HEK293 (cell line): Measurements from ENCODE around the gene STARD3.

Experiments used
- CTCF ChIA-PET: fragments of 350-600 bp; formaldehyde crosslinking; extraction: SDS; loops from one replicate; lab custom pipeline; 2021; ENCODE audit warnings: antibody characterized with exemption; lab: Yijun Ruan, JAX
- POLR2A ChIA-PET: fragments of 300-600 bp; formaldehyde crosslinking; extraction: SDS; loops from one replicate; lab custom pipeline; 2020; ENCODE audit warnings: antibody characterized with exemption, inconsistent platforms; lab: Yijun Ruan, JAX
- H3K27ac ChIP-seq: fragments of 200-500 bp; sonication (Bioruptor generic); 2 replicates; pipeline ENCODE4 v1.5.1; 2014; ENCODE audit warnings: low read depth, low read length, control low read depth, inconsistent platforms; ENCODE audit errors: extremely low read depth
- H3K36me3 ChIP-seq, 2 experiments: fragments of 200-500 bp in 1 of 2; sonication (Bioruptor generic) in 1 of 2; 1 replicate in 1 of 2; 2 replicates in 1 of 2; pipeline ENCODE4 v1.5.1; 2014 to 2017; ENCODE audit warnings: inconsistent platforms in 2 of 2, low read length in 2 of 2; ENCODE audit not compliant: control insufficient read depth in 2 of 2, insufficient read depth in 1 of 2
- H3K4me1 ChIP-seq: fragments of 200-500 bp; sonication (Bioruptor generic); 2 replicates; pipeline ENCODE4 v1.5.1; 2014; ENCODE audit warnings: mild to moderate bottlenecking, low read length, inconsistent platforms; ENCODE audit not compliant: control insufficient read depth, insufficient read depth
- H3K4me3 ChIP-seq: 2 replicates; pipeline ENCODE4 v1.5.1; 2011; ENCODE audit warnings: low read depth, mild to moderate bottlenecking, control low read depth, low read length, moderate library complexity
- H3K9me3 ChIP-seq: fragments of 200-500 bp; sonication (Bioruptor generic); 2 replicates; pipeline ENCODE4 v1.5.1; 2014; ENCODE audit warnings: low read depth, low read length, inconsistent platforms; ENCODE audit not compliant: control insufficient read depth, insufficient read depth
- GLIS1 ChIP-seq: fragments of 450-650 bp; formaldehyde crosslinking; IDR thresholded peaks from 2 replicates; pipeline ENCODE4 v1.5.1; 2016; ENCODE audit warnings: missing biosample characterization, missing genetic modification characterization
- GLIS2 ChIP-seq: fragments of 450-650 bp; formaldehyde crosslinking; IDR thresholded peaks from 2 replicates; pipeline ENCODE4 v1.5.1; 2016; ENCODE audit warnings: missing biosample characterization, missing genetic modification characterization
- IKZF3 ChIP-seq: fragments of 450-650 bp; IDR thresholded peaks from 2 replicates; pipeline ENCODE4 v1.5.0; 2018; ENCODE audit warnings: missing biosample characterization, mild to moderate bottlenecking, missing genetic modification characterization, moderate library complexity
- ZBTB17 ChIP-seq: fragments of 450-650 bp; formaldehyde crosslinking; IDR thresholded peaks from 2 replicates; pipeline ENCODE4 v1.5.1; 2016; ENCODE audit warnings: missing biosample characterization, missing genetic modification characterization
- ZBTB48 ChIP-seq: fragments of 450-650 bp; formaldehyde crosslinking; IDR thresholded peaks from 2 replicates; pipeline ENCODE4 v1.5.1; 2016; ENCODE audit warnings: missing biosample characterization, missing genetic modification characterization
- ZNF10 ChIP-seq: fragments of 450-650 bp; formaldehyde crosslinking; IDR thresholded peaks from 2 replicates; pipeline ENCODE4 v1.5.1; 2017; ENCODE audit warnings: missing biosample characterization, missing genetic modification characterization
- ZNF335 ChIP-seq: fragments of 450-650 bp; formaldehyde crosslinking; conservative IDR thresholded peaks from 2 replicates; pipeline ENCODE4 v1.5.1; 2016; ENCODE audit warnings: missing biosample characterization, missing genetic modification characterization
- ZNF394 ChIP-seq: fragments of 450-650 bp; formaldehyde crosslinking; IDR thresholded peaks from 2 replicates; pipeline ENCODE4 v1.5.1; 2016; ENCODE audit warnings: missing biosample characterization, missing genetic modification characterization, mild to moderate bottlenecking, moderate library complexity, borderline replicate concordance
- ZNF426 ChIP-seq: fragments of 450-650 bp; formaldehyde crosslinking; IDR thresholded peaks from 2 replicates; pipeline ENCODE4 v1.5.1; 2017; ENCODE audit warnings: missing biosample characterization, missing genetic modification characterization, mild to moderate bottlenecking, inconsistent platforms, moderate library complexity
- ZNF544 ChIP-seq: fragments of 450-650 bp; formaldehyde crosslinking; IDR thresholded peaks from 2 replicates; pipeline ENCODE4 v1.5.0; 2017; ENCODE audit warnings: missing biosample characterization, missing genetic modification characterization
- ZNF549 ChIP-seq: fragments of 450-650 bp; IDR thresholded peaks from 2 replicates; pipeline ENCODE4 v1.5.1; 2018; ENCODE audit warnings: missing biosample characterization, missing genetic modification characterization, mild to moderate bottlenecking, inconsistent platforms, moderate library complexity
- ZNF585B ChIP-seq: fragments of 450-650 bp; formaldehyde crosslinking; IDR thresholded peaks from 2 replicates; pipeline ENCODE4 v1.5.1; 2016; ENCODE audit warnings: missing biosample characterization, missing genetic modification characterization
- ZNF664 ChIP-seq: fragments of 450-650 bp; formaldehyde crosslinking; IDR thresholded peaks from 2 replicates; pipeline ENCODE4 v1.5.1; 2016; ENCODE audit warnings: missing biosample characterization, missing genetic modification characterization
- ZNF677 ChIP-seq: fragments of 450-650 bp; IDR thresholded peaks from 2 replicates; pipeline ENCODE4 v1.5.0; 2018; ENCODE audit warnings: missing biosample characterization, mild to moderate bottlenecking, missing genetic modification characterization, moderate library complexity
- TF ChIP-seq, protein P1 (sequence below): fragments of 450-650 bp; formaldehyde crosslinking; conservative IDR thresholded peaks from 2 replicates; pipeline ENCODE4 v1.5.1; 2016; ENCODE audit warnings: low read depth, missing biosample characterization, missing genetic modification characterization
- TF ChIP-seq, protein P2 (sequence below): fragments of 450-650 bp; formaldehyde crosslinking; IDR thresholded peaks from 2 replicates; pipeline ENCODE4 v1.5.1; 2016; ENCODE audit warnings: missing biosample characterization, missing genetic modification characterization
- TF ChIP-seq, protein P3 (sequence below): fragments of 450-650 bp; formaldehyde crosslinking; IDR thresholded peaks from 2 replicates; pipeline ENCODE4 v1.5.1; 2016; ENCODE audit warnings: missing biosample characterization, missing genetic modification characterization, borderline replicate concordance

STARD3 gene

DNA sequence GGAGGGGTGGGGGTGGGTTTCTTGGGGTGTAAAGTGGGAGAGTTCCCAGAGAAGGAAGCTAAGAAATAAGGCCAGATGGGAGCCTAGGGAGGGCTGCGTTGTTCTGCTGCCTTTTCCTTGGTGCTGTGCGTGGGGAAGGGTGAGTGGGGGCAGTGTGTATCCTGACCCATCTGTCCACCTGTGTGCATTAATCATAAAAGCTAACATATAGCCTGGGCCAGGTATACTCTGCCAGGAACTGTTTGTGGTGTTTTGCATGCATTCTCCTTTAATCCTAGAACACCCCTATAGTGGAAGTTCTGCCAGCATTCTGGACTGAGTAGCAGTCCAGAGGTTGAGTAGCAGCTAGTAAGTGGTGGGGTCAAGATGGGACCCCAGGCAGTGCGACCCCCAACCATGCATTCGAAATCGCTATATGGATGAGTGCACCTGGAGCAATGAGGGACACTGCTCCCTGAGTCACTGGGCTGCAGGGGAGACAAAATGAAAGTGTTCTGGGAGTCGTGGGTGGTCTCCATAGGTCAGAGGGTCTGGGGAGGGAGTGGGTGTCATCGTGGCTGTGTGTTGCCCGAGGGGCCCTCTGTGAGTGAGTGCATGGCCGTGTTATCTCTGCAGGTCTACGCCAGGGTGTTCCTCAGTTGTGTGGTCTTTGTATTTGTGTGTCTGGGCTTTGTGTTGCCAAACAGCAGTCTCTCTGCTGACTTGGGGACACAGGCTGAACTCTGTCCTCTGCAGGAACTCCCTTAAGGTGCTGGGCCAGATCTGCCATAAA is 64.3 kb downstream of the STARD3 start (continued):
- TF ChIP-seq ZNF585B (no peak), ZNF335 (tag by site-specific recombination) (no peak), GLIS2 (peak; percentile 28; the same call in 1 of the 2 replicates), ZBTB48 (tag by site-specific recombination) (0 out of 2 replicates have a peak, but pooled peaks have one; percentile 19)
- TF ChIP-seq, protein P1, sequence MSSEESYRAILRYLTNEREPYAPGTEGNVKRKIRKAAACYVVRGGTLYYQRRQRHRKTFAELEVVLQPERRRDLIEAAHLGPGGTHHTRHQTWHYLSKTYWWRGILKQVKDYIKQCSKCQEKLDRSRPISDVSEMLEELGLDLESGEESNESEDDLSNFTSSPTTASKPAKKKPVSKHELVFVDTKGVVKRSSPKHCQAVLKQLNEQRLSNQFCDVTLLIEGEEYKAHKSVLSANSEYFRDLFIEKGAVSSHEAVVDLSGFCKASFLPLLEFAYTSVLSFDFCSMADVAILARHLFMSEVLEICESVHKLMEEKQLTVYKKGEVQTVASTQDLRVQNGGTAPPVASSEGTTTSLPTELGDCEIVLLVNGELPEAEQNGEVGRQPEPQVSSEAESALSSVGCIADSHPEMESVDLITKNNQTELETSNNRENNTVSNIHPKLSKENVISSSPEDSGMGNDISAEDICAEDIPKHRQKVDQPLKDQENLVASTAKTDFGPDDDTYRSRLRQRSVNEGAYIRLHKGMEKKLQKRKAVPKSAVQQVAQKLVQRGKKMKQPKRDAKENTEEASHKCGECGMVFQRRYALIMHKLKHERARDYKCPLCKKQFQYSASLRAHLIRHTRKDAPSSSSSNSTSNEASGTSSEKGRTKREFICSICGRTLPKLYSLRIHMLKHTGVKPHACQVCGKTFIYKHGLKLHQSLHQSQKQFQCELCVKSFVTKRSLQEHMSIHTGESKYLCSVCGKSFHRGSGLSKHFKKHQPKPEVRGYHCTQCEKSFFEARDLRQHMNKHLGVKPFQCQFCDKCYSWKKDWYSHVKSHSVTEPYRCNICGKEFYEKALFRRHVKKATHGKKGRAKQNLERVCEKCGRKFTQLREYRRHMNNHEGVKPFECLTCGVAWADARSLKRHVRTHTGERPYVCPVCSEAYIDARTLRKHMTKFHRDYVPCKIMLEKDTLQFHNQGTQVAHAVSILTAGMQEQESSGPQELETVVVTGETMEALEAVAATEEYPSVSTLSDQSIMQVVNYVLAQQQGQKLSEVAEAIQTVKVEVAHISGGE: no peak

DNA sequence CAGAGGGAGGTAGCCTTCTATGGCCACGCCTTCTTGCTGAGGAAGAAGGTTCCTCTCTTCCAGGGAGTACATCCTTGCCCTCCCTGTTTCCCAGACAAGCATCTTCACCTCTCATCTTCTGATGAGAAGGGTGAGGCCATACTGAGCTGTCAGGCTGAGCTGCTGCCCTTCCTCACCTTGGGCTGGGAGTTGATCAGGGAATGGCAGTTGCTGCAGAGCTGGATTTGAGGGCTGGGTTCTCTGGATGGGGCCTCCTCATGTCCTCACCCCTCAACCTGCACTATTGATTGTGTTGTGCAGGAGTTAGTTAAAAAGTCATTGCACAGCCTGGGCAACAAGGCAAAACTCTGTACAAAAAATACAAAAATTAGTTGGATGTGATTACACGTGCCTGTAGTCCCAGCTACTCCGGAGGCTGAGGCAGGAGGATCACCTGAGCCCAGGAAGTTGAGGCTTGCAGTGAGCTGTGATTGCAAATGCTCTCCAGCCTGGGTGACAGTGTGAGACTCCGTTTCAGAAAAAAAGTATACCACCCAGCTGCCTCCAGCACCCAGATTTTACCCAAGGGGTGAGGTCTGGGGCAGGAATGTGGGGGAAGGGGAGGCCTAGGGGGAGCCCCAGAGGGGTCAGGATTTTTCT is 65.0 kb downstream of the STARD3 start:
- TF ChIP-seq ZNF10: peak; percentile 44; the same call in 1 of the 2 replicates
- peak; percentile 64 for TF ChIP-seq ZBTB17 (tag by site-specific recombination)
- 0 out of 2 replicates have a peak, but pooled peaks have one; percentile 20 for TF ChIP-seq IKZF3 (tag by site-specific recombination)
- no peak for TF ChIP-seq ZNF677 (tag by site-specific recombination)
- TF ChIP-seq ZNF426 (tag by site-specific recombination): no peak
- TF ChIP-seq ZNF394 (tag by site-specific recombination): peak; percentile 62; the same call in 1 of the 2 replicates
- TF ChIP-seq, all 188 proteins: peak for 4
- no peaks in the 10 kb centered on the region for H3K9me3 ChIP-seq
- H3K4me3 ChIP-seq: no peak overlapping the region
- H3K36me3 ChIP-seq: peaks cover 0 to 23% of the 10 kb centered on the region in 2 experiments; a peak in 1 of 3 replicates
- ChIA-PET POLR2A (interaction anchor here (0.6 kb wide), 1 partner anchor 218 kb away, joined by 6 read pairs; no protein-coding TSS in a partner anchor), CTCF (interaction anchor here (0.5 to 3.4 kb wide), 6 partner anchors 9 to 97 kb away, joined by 3 to 22 read pairs (median 3); partner anchors contain the start of genes MIEN1 and PNMT)
- H3K4me1 ChIP-seq: peaks cover 13% of the 10 kb centered on the region; the same call in 1 of the 2 replicates
- no peak overlapping the region for H3K27ac ChIP-seq

DNA sequence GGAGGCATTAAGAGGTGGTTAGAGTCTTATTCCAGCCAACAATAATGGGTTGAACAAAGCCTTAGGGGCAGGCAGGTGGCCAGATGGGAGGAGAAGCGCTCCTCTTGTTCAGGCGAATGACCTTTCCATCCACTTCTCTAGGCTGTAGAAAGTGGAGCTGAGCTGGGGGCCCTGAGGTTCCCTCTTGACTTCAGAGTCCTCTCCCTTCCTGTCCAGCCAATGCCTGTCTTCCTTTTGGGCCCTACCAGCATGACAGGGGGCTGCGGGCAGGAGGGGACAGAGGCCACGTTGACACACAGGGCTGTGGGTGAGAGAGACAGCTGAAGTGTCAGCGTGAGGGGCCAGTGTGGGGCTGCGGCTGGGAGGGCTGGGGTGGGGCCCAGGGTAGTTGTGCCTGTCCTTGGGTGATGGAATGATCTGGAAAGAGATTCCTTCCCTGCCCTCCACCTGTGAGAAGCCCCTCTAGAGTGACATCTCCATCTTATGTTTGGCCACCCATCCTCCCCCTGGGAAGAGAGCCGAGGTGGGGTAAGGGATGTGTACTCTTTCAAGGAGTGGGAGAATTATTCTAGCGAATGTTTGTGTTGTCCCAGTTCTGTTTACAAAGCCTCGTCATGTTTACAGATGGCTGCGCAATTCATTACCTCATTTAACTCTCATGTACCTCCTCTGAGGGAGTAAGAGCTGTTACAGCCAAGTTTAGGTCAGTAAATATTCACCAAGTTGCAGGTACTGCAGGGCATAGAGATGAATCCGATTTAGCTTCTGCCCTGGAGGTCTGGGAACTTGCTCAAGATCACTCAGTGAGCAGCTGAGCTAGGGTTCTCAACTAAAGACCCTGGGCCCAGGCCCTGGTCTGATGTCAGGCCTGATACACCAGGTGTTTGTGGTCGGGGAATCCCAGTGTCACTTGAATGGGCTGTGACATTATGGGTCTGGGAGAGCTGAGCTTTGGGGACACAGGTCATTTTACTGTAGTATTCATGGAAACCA is 66.3 kb downstream of the STARD3 start:
- no peak overlapping the region for H3K4me3 ChIP-seq
- TF ChIP-seq, protein P2, sequence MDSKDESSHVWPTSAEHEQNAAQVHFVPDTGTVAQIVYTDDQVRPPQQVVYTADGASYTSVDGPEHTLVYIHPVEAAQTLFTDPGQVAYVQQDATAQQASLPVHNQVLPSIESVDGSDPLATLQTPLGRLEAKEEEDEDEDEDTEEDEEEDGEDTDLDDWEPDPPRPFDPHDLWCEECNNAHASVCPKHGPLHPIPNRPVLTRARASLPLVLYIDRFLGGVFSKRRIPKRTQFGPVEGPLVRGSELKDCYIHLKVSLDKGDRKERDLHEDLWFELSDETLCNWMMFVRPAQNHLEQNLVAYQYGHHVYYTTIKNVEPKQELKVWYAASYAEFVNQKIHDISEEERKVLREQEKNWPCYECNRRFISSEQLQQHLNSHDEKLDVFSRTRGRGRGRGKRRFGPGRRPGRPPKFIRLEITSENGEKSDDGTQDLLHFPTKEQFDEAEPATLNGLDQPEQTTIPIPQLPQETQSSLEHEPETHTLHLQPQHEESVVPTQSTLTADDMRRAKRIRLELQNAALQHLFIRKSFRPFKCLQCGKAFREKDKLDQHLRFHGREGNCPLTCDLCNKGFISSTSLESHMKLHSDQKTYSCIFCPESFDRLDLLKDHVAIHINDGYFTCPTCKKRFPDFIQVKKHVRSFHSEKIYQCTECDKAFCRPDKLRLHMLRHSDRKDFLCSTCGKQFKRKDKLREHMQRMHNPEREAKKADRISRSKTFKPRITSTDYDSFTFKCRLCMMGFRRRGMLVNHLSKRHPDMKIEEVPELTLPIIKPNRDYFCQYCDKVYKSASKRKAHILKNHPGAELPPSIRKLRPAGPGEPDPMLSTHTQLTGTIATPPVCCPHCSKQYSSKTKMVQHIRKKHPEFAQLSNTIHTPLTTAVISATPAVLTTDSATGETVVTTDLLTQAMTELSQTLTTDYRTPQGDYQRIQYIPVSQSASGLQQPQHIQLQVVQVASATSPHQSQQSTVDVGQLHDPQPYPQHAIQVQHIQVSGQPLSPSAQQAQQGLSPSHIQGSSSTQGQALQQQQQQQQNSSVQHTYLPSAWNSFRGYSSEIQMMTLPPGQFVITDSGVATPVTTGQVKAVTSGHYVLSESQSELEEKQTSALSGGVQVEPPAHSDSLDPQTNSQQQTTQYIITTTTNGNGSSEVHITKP: 0 out of 2 replicates have a peak, but pooled peaks have one; percentile 45
- TF ChIP-seq ZNF664 (tag by site-specific recombination) (peak; percentile 54; the same call in 1 of the 2 replicates), ZNF549 (tag by site-specific recombination) (no peak), GLIS1 (tag by site-specific recombination) (peak; percentile 65; the same call in 1 of the 2 replicates), ZNF544 (tag by site-specific recombination) (no peak)
- TF ChIP-seq, protein P3, sequence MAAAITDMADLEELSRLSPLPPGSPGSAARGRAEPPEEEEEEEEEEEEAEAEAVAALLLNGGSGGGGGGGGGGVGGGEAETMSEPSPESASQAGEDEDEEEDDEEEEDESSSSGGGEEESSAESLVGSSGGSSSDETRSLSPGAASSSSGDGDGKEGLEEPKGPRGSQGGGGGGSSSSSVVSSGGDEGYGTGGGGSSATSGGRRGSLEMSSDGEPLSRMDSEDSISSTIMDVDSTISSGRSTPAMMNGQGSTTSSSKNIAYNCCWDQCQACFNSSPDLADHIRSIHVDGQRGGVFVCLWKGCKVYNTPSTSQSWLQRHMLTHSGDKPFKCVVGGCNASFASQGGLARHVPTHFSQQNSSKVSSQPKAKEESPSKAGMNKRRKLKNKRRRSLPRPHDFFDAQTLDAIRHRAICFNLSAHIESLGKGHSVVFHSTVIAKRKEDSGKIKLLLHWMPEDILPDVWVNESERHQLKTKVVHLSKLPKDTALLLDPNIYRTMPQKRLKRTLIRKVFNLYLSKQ (tag by site-specific recombination): no peak
- CTCF ChIA-PET: interaction anchor here (0.6 to 3.4 kb wide), 10 partner anchors 27 to 372 kb away, joined by 3 to 22 read pairs (median 3); partner anchors contain the start of gene MIEN1
- H3K9me3 ChIP-seq: no peaks in the 10 kb centered on the region
- peaks cover 13% of the 10 kb centered on the region; the same call in 1 of the 2 replicates for H3K4me1 ChIP-seq
- POLR2A ChIA-PET: interaction anchor here (0.8 kb wide), 1 partner anchor 28 kb away, joined by 3 read pairs; no protein-coding TSS in a partner anchor
- peak overlapping the region; percentile 17; the same call in 1 of the 2 replicates for H3K27ac ChIP-seq
- peaks cover 0 to 34% of the 10 kb centered on the region in 2 experiments; a peak in 1 of 3 replicates for H3K36me3 ChIP-seq
